ENCODE measurements around the gene TFB1M.
"Not testable (repeated sequence)": the region's sequence is repeated elsewhere in the genome, so short reads cannot be mapped to it uniquely, and the experiment has no call there.

TFB1M gene

GRCh38 chr6:155330133-155330734, 15.9 kb upstream of the TFB1M start:
- DNase-seq (ENCODE audit: low read depth in 2 of 3, low spot score in 1 of 3) = no peak

- DNase-seq (ENCODE audit: low read depth in 2 of 3, low spot score in 1 of 3) = no peak
Observed at GRCh38 chr6:155329460-155330132, 15.3 kb upstream of the TFB1M start.

GRCh38 chr6:155328539-155329459, 14.5 kb upstream of the TFB1M start:
- DNase-seq (ENCODE audit: low read depth in 2 of 3, low spot score in 1 of 3) = no peak

GRCh38 chr6:155328074-155328538, 13.8 kb upstream of the TFB1M start:
- no peak for DNase-seq (ENCODE audit: low read depth in 2 of 3, low spot score in 1 of 3)

GRCh38 chr6:155327326-155328073, 13.2 kb upstream of the TFB1M start:
- DNase-seq (ENCODE audit: low read depth in 2 of 3, low spot score in 1 of 3) = peak; percentile 35 to 68 (median 53)

- DNase-seq (ENCODE audit: low read depth in 2 of 3, low spot score in 1 of 3) = no peak
Observed at GRCh38 chr6:155325700-155326516, 11.6 kb upstream of the TFB1M start.

- DNase-seq (ENCODE audit: low read depth in 2 of 3, low spot score in 1 of 3) = no peak
Observed at GRCh38 chr6:155324993-155325392, 10.7 kb upstream of the TFB1M start.

- no peak for DNase-seq (ENCODE audit: low read depth in 2 of 3, low spot score in 1 of 3)
Observed at GRCh38 chr6:155324172-155324571, 9.9 kb upstream of the TFB1M start.

GRCh38 chr6:155319902-155320301, 5.6 kb upstream of the TFB1M start:
- DNase-seq (ENCODE audit: low read depth in 2 of 3, low spot score in 1 of 3) = no peak

- DNase-seq (ENCODE audit: low read depth in 2 of 3, low spot score in 1 of 3) = no peak
Observed at GRCh38 chr6:155317186-155317585, 2.9 kb upstream of the TFB1M start.

GRCh38 chr6:155316419-155316818, 2.1 kb upstream of the TFB1M start:
- no peak for DNase-seq (ENCODE audit: low read depth in 2 of 3, low spot score in 1 of 3)

- no peak for DNase-seq (ENCODE audit: low read depth in 2 of 3, low spot score in 1 of 3)
Observed at GRCh38 chr6:155315516-155315871, 1.2 kb upstream of the TFB1M start.

- peak in 2 of 3 donors; percentile 51 for DNase-seq (ENCODE audit: low read depth in 2 of 3, low spot score in 1 of 3)
Observed at GRCh38 chr6:155314773-155315515, 660 bp upstream of the TFB1M start.

- peak in 1 of 3 donors; percentile 27 for DNase-seq (ENCODE audit: low read depth in 2 of 3, low spot score in 1 of 3)
Observed at GRCh38 chr6:155313602-155314091, 637 bp downstream of the TFB1M start.

- not testable (repeated sequence) for DNase-seq (ENCODE audit: low read depth in 2 of 3, low spot score in 1 of 3)
Observed at GRCh38 chr6:155312950-155313349, 1.3 kb downstream of the TFB1M start.

GRCh38 chr6:155311583-155311982, 2.7 kb downstream of the TFB1M start:
- DNase-seq (ENCODE audit: low read depth in 2 of 3, low spot score in 1 of 3) = no peak

GRCh38 chr6:155311086-155311485, 3.2 kb downstream of the TFB1M start:
- no peak for DNase-seq (ENCODE audit: low read depth in 2 of 3, low spot score in 1 of 3)

- no peak for DNase-seq (ENCODE audit: low read depth in 2 of 3, low spot score in 1 of 3)
Observed at GRCh38 chr6:155310596-155310995, 3.7 kb downstream of the TFB1M start.

GRCh38 chr6:155309150-155309549, 5.1 kb downstream of the TFB1M start:
- no peak for DNase-seq (ENCODE audit: low read depth in 2 of 3, low spot score in 1 of 3)
